ENCODE measurements around the gene CFAP299. TPM values are rescaled to one million over a fixed set of nuclear protein-coding genes. Genes with fewer than 3 reads are reported as not detected.
"Not testable (repeated sequence)": the region's sequence is repeated elsewhere in the genome, so short reads cannot be mapped to it uniquely, and the experiment has no call there.

Gene CFAP299
- under 1 TPM; 0.38 to 0.76 (median 0.55) TPM for polyA plus RNA-seq (ENCODE audit: insufficient read length in 4 of 4)

DNA sequence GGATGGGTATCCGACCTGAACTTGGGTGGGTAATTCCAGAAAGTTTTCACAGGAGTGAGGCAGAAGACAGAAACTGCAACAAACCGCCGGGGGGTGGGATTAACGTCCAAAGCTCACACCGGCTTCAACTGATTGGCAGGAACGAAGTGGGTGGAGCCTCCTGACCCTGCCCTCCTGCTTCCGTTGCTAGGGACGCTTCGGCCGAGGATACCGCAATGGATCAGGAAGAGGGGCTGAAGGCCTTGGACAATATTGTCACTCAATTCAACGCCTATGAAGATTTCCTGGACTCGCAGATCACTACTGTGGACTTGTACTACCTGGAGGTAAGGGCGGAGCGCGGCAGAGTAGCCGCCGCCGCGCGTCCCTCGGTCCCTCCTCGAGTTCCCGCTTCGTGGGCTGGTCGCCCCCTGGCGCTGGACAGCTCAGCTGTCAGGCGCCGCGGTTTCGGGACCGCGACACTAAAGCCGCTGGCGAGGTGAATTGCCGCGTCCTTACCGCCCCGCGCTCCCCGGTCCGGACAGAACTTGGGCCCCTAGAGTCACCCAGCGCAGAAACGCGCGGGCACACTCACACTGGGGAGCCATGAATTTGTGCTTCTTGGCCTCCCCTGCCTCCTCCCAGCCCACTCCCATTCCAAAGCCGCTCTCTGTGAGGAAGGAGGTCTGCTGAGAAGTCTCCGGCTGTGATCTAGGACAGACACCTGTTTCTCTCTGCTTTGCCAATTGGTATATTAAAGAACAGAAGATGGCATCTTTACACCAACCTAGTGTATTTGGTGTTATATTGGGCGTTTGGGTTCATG lies at the start of gene CFAP299:
TSS of gene CFAP299 (plus strand) at position 177 of the 805 bp plus-strand sequence.
- peak; percentile 63 to 79 (median 76) for DNase-seq (ENCODE audit: low read depth in 4 of 4, low spot score in 2 of 4)

- DNase-seq (ENCODE audit: low read depth in 4 of 4, low spot score in 2 of 4) = no peak
These were observed 49.1 kb upstream of the CFAP299 start for GRCh38 chr4:80286451-80286850.

GRCh38 chr4:80290665-80291064 lies 44.9 kb upstream of the CFAP299 start:
- DNase-seq (ENCODE audit: low read depth in 4 of 4, low spot score in 2 of 4) = not testable (repeated sequence)

DNA sequence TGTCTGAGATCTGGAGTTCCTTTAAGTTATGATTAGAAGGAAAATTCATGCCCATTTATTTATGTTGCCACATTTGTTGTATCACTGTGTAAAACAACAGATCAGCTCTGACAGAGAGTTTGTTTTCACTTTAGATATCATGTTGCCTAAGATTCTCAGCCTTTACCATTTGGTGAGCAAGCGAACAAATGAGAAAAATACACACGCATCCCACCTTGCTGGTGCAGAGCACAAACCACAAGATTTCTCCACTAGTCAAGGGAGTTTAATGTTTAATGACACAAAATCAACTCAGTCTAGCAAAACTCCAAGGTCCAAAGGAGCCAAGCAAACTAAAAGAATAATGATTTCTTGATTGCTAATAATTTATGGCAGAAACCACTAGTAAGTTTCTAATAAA lies 41.3 kb upstream of the CFAP299 start:
- DNase-seq (ENCODE audit: low read depth in 4 of 4, low spot score in 2 of 4) = no peak

GRCh38 chr4:80295336-80295735 lies 40.2 kb upstream of the CFAP299 start:
- no peak for DNase-seq (ENCODE audit: low read depth in 4 of 4, low spot score in 2 of 4)

GRCh38 chr4:80295826-80296225 lies 39.7 kb upstream of the CFAP299 start:
- DNase-seq (ENCODE audit: low read depth in 4 of 4, low spot score in 2 of 4) = no peak

DNA sequence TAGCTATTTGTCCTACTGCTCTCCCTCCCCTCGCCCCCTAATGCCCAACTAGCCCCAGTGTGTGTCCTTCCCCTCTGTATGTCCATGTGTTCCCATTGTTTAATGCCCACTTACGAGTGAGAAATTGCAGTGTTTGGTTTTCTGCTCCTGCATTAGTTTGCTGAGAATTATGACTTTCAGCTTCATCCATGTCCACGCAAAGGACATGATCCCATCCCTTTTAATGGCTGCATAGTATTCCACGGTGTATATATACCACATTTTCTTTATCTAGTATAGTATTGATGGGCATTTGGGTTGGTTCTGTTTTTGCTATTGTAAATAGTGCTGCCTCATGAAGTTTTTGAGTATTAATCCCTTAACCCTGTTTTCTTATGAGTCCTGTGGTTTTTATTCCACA lies 33.6 kb upstream of the CFAP299 start:
- DNase-seq (ENCODE audit: low read depth in 4 of 4, low spot score in 2 of 4) = no peak

DNA sequence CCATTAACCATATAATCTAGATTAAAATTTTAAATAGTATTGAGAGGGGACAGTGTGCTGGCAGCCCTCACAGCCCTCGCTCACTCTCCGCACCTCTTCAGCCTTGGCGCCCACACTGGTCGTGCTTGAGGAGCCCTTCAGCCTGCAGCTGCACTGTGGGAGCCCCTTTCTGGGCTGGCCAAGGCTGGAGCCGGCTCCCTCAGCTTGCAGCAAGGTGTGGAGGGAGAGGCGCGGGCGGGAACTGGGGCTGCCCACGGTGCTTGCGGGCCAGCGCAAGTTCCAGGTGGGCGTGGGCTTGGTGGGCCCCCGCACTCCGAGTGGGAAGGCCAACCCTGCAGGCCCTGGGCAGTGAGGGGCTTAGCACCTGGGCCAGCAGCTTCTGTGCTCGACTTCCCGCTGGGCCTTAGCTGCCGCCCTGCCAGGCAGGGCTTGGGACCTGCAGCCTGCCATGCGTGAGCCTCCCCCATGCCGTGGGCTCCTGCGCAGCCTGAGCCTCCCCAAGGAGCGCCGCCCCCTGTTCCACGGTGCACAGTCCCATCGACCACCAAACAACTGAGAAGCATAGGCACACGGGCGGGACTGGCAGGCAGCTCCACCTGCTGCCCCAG lies 32.8 kb upstream of the CFAP299 start:
- no peak for DNase-seq (ENCODE audit: low read depth in 4 of 4, low spot score in 2 of 4)

DNA sequence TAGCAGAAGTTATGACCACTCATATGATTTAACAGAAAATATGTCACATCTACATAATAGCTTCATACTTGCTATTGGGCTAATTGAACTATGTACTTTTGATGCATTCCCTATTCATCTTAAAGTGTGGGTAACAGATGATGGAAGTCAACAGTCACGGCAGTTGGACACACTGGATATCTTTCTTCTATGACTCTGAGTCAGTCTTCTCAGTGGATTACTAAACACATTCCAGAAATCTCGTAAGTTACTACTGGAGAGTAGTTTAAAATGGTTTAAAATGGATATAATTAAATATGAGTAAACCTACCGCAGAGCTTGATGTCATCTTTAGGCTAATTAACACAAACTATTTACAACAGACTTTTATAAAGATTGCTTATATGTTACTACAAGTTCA lies 30.1 kb upstream of the CFAP299 start:
- DNase-seq (ENCODE audit: low read depth in 4 of 4, low spot score in 2 of 4) = no peak

DNA sequence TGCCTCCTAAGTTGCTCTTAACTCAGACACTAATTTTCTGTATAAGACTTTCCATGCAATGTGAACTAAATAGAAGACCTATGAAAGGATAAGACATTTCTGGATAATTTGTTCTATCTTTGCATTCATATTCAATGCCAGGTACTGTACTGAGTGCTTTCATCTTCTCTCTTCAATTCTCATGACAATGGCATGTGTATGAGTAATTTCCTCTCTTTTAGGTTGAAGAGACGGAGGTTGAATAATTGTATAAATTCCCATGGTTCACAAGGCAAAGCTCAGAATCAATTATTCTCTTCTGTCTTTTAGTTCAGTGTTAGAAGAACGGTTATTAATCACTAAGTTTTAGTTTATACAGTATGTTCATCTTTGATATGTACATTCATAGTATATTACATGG lies 29.3 kb upstream of the CFAP299 start:
- DNase-seq (ENCODE audit: low read depth in 4 of 4, low spot score in 2 of 4) = no peak

DNA sequence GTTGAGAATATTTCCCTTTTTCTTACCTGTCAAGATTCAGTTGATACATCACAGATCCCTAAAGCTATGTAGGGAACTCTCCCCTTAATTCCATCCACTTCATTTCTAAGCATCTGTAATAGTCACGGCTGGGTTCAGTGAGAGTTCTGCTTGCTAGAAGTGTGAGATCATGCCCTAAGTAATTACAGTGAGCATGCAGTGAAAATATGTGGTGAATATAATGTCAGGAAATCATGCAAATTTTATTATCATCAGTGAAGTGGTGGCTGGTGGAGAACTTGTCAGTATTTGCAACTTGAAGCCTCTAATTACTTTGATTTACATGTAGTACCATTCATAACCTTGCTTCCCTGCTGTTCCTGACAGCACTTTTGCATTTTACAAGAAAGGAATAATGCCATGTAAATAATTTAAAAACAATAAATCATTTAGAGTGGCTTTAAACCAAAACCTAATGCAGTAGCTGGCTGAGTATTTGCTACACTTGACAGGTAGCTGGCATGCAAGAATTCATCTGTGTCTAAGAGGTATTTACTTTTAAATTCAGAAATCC lies 28.3 kb upstream of the CFAP299 start:
- DNase-seq (ENCODE audit: low read depth in 4 of 4, low spot score in 2 of 4) = no peak

DNA sequence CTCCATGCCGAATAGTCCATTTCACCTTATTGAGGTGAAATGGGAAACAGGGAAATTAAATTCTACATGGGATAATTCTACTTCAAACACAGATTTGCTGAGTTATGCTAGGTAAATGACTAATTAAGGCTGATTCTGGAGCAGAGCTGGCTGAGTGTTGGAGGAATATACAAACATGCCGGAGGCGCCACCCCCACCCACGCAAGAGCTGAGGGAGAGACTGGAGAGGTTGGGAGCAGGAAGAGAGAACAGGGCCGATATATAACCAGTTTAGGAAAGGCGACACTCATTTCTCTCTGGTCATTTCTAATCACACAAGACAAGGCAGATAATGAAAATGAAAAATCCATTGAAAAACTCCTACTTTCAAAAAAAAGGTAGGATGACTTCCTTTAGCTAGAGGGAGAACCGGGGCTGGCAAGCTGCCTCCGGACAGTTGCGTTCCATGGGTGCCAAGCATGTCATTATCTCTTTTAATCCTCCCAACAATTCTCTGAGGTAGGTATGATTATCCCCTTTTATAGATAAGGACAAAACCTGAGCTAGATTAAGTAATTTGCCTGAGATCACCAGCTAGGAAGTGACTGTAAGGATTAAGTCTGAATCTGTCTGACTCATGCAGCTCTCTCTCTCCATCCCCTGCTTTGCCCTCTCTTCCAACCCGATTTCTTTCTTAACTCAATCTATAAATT lies 27.6 kb upstream of the CFAP299 start:
- no peak for DNase-seq (ENCODE audit: low read depth in 4 of 4, low spot score in 2 of 4)

- no peak for DNase-seq (ENCODE audit: low read depth in 4 of 4, low spot score in 2 of 4)
These were observed 27.1 kb upstream of the CFAP299 start for GRCh38 chr4:80308466-80308822.

- no peak for DNase-seq (ENCODE audit: low read depth in 4 of 4, low spot score in 2 of 4)
These were observed 26.1 kb upstream of the CFAP299 start for GRCh38 chr4:80309294-80310004.

- DNase-seq (ENCODE audit: low read depth in 4 of 4, low spot score in 2 of 4) = no peak
These were observed 24.4 kb upstream of the CFAP299 start for GRCh38 chr4:80311130-80311529.

- DNase-seq (ENCODE audit: low read depth in 4 of 4, low spot score in 2 of 4) = no peak
These were observed 23.4 kb upstream of the CFAP299 start for GRCh38 chr4:80312124-80312523.

DNA sequence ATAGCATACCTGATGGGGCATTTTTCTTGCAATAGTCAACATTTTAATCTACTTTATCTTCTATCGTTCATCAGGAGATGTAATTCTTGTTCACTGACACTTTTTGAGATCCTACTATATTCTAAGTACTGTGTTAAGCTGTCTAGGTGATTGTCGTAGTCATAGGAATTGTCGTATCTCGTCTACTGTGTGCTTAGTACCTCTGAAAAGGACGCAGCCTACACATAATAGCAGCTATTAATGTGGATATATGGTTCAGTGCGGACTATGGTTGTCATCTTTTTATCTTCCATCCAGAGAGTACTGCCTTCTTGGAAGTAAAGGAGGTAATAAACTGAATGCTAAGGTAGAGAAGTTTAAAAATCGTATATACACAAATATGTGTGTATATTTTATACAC lies 21.9 kb upstream of the CFAP299 start:
- DNase-seq (ENCODE audit: low read depth in 4 of 4, low spot score in 2 of 4) = no peak

GRCh38 chr4:80315848-80316247 lies 19.7 kb upstream of the CFAP299 start:
- not testable (repeated sequence) for DNase-seq (ENCODE audit: low read depth in 4 of 4, low spot score in 2 of 4)

GRCh38 chr4:80321341-80321740 lies 14.2 kb upstream of the CFAP299 start:
- DNase-seq (ENCODE audit: low read depth in 4 of 4, low spot score in 2 of 4) = no peak

DNA sequence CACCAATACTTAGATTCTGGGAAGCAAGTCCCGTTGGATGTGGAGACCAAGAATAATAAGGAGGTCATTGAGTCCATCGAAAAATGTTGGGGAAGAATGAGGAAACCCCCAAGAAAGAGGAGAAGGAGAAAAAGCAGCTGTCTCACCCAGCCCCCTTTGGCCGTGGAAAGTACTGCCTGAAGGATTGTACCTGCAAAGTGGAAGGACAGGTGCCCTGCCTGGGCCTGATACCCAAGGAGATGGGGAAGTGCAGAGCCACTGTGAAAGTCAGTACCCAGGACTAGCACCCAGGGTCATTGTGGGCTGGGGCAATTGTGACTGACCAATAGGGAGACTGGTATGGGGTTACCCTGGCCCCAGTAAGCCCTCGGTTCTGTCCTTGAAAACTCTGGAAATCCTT lies 13.8 kb upstream of the CFAP299 start:
- DNase-seq (ENCODE audit: low read depth in 4 of 4, low spot score in 2 of 4) = no peak

- no peak for DNase-seq (ENCODE audit: low read depth in 4 of 4, low spot score in 2 of 4)
These were observed 12.8 kb upstream of the CFAP299 start for GRCh38 chr4:80322716-80323115.

Measured in left renal cortex interstitium (tissue), 4 donors.